Neural progenitor cell (in vitro differentiated cells): ENCODE measurements around the gene PRR33.

Experiments
- CTCF ChIP-seq: fragments of 200-600 bp; sonication (generic); IDR thresholded peaks from 2 replicates; pipeline ENCODE4 v1.5.1; 2017; ENCODE audit warnings: antibody characterized with exemption, mild to moderate bottlenecking
- EZH2 ChIP-seq: fragments of 200-600 bp; sonication (generic); IDR thresholded peaks from 2 replicates; pipeline ENCODE4 v1.6.1; 2017; ENCODE audit warnings: antibody characterized with exemption, mild to moderate bottlenecking, moderate library complexity

- no peak for TF ChIP-seq CTCF
- TF ChIP-seq EZH2, result no peak
These were observed 20.8 kb downstream of the PRR33 start for GRCh38 chr11:1870721-1871466.
